OCI-LY1 (cell line): ENCODE measurements around the gene CTDNEP1.

ENCODE experiments used
- H2AFZ ChIP-seq: fragments of 200-600 bp; sonication (generic), shearing (Covaris generic); 2 replicates; pipeline ENCODE4 v1.6.0; 2014; ENCODE audit warnings: antibody characterized with exemption, mild to moderate bottlenecking, low read length
- H3F3A ChIP-seq: fragments of 200-600 bp; sonication (generic), shearing (Covaris generic); 2 replicates; pipeline ENCODE4 v1.6.0; 2014; ENCODE audit warnings: mild to moderate bottlenecking, antibody characterized with exemption, low read length, moderate library complexity; ENCODE audit not compliant: insufficient read depth
- H3K27ac ChIP-seq: fragments of 200-600 bp; sonication (generic); 2 replicates; pipeline ENCODE4 v1.5.1; 2014; ENCODE audit warnings: low read length, mixed run types, mild to moderate bottlenecking, low read depth; ENCODE audit not compliant: poor library complexity, severe bottlenecking
- H3K27me3 ChIP-seq: fragments of 200-600 bp; sonication (generic); 2 replicates; pipeline ENCODE4 v1.6.0; 2014; ENCODE audit warnings: antibody characterized with exemption, mild to moderate bottlenecking, low read length, moderate library complexity; ENCODE audit not compliant: insufficient read depth
- H3K36me3 ChIP-seq: fragments of 200-600 bp; sonication (generic); 2 replicates; pipeline ENCODE4 v1.6.1; 2014; ENCODE audit warnings: mild to moderate bottlenecking, antibody characterized with exemption, low read length, moderate library complexity, mixed read lengths; ENCODE audit not compliant: insufficient read depth
- H3K4me1 ChIP-seq: fragments of 200-600 bp; sonication (generic); 2 replicates; pipeline ENCODE4 v1.5.1; 2014; ENCODE audit warnings: mild to moderate bottlenecking, low read length, moderate library complexity; ENCODE audit not compliant: insufficient read depth, severe bottlenecking
- H3K4me2 ChIP-seq: fragments of 200-600 bp; sonication (generic), shearing (Covaris generic); 2 replicates; pipeline ENCODE4 v1.6.1; 2014; ENCODE audit warnings: low read length
- H3K4me3 ChIP-seq: fragments of 200-600 bp; sonication (generic); 2 replicates; pipeline ENCODE4 v1.5.1; 2014; ENCODE audit warnings: low read length, low read depth, mild to moderate bottlenecking, mixed read lengths; ENCODE audit not compliant: poor library complexity, severe bottlenecking
- H3K79me2 ChIP-seq: fragments of 200-600 bp; shearing (Covaris generic); 2 replicates; pipeline ENCODE4 v1.6.1; 2016; ENCODE audit warnings: mixed run types, low read length, mixed read lengths; ENCODE audit not compliant: insufficient read depth
- H3K9ac ChIP-seq: fragments of 200-600 bp; sonication (generic), shearing (Covaris generic); 2 replicates; pipeline ENCODE4 v1.6.1; 2014; ENCODE audit warnings: mild to moderate bottlenecking, low read length, mixed read lengths
- H3K9me2 ChIP-seq: fragments of 200-600 bp; sonication (generic), shearing (Covaris generic); 2 replicates; pipeline ENCODE4 v1.6.1; 2014; ENCODE audit warnings: low read depth, mild to moderate bottlenecking, low read length, mixed read lengths
- H3K9me3 ChIP-seq: fragments of 200-600 bp; shearing (Covaris generic); 2 replicates; pipeline ENCODE4 v1.6.1; 2014; ENCODE audit warnings: low read length, mixed read lengths
- H4K20me1 ChIP-seq: fragments of 200-600 bp; sonication (generic), shearing (Covaris generic); 2 replicates; pipeline ENCODE4 v1.6.0; 2016; ENCODE audit warnings: mild to moderate bottlenecking, low read length; ENCODE audit not compliant: insufficient read depth
- EZH2 ChIP-seq: fragments of 200-600 bp; sonication (generic), shearing (Covaris generic); IDR thresholded peaks from 2 replicates; pipeline ENCODE4 v1.8.0; 2017; ENCODE audit warnings: borderline replicate concordance, mixed run types, mild to moderate bottlenecking, antibody characterized with exemption, low read length, moderate library complexity, mixed read lengths
- TF ChIP-seq, protein P1 (sequence below): fragments of 200-600 bp; sonication (generic), shearing (Covaris generic); IDR thresholded peaks from 2 replicates; pipeline ENCODE4 v1.5.1; 2017; ENCODE audit warnings: mild to moderate bottlenecking, antibody characterized with exemption, low read length, moderate library complexity, mixed read lengths

The CTDNEP1 gene

DNA sequence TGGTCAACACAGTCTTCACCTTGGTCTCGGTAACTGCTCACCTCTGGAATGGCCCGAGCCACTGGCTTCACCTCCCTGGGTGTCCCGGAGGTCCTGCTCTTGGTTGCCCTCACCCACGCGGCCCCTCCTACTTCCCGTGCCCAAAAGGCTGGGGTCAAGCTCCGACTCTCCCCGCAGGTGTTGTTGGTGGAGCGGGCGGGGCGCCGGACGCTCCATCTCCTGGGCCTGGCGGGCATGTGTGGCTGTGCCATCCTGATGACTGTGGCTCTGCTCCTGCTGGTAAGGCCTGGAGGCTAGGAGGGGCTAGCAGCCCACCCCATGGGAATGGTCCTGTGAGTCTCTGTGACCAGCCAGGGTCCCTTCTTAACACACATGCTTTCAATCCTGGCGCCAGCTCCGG lies 33.4 kb upstream of the CTDNEP1 start:
- no peaks in the 10 kb centered on the region for H3F3A ChIP-seq
- H3K27me3 ChIP-seq, result peaks cover 12% of the 10 kb centered on the region
- TF ChIP-seq, protein P1, sequence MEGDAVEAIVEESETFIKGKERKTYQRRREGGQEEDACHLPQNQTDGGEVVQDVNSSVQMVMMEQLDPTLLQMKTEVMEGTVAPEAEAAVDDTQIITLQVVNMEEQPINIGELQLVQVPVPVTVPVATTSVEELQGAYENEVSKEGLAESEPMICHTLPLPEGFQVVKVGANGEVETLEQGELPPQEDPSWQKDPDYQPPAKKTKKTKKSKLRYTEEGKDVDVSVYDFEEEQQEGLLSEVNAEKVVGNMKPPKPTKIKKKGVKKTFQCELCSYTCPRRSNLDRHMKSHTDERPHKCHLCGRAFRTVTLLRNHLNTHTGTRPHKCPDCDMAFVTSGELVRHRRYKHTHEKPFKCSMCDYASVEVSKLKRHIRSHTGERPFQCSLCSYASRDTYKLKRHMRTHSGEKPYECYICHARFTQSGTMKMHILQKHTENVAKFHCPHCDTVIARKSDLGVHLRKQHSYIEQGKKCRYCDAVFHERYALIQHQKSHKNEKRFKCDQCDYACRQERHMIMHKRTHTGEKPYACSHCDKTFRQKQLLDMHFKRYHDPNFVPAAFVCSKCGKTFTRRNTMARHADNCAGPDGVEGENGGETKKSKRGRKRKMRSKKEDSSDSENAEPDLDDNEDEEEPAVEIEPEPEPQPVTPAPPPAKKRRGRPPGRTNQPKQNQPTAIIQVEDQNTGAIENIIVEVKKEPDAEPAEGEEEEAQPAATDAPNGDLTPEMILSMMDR, result no peak
- no peak for TF ChIP-seq EZH2
- no peak overlapping the region for H3K9ac ChIP-seq
- H3K9me2 ChIP-seq, result no peaks in the 10 kb centered on the region
- H3K4me2 ChIP-seq, result no peak overlapping the region
- H3K4me3 ChIP-seq, result no peak overlapping the region
- H3K36me3 ChIP-seq, result no peaks in the 10 kb centered on the region
- H4K20me1 ChIP-seq, result no peaks in the 10 kb centered on the region
- no peaks in the 10 kb centered on the region for H3K9me3 ChIP-seq
- no peak overlapping the region for H2AFZ ChIP-seq
- H3K79me2 ChIP-seq, result no peaks in the 10 kb centered on the region
- peaks cover 15% of the 10 kb centered on the region for H3K4me1 ChIP-seq
- H3K27ac ChIP-seq, result no peak overlapping the region

DNA sequence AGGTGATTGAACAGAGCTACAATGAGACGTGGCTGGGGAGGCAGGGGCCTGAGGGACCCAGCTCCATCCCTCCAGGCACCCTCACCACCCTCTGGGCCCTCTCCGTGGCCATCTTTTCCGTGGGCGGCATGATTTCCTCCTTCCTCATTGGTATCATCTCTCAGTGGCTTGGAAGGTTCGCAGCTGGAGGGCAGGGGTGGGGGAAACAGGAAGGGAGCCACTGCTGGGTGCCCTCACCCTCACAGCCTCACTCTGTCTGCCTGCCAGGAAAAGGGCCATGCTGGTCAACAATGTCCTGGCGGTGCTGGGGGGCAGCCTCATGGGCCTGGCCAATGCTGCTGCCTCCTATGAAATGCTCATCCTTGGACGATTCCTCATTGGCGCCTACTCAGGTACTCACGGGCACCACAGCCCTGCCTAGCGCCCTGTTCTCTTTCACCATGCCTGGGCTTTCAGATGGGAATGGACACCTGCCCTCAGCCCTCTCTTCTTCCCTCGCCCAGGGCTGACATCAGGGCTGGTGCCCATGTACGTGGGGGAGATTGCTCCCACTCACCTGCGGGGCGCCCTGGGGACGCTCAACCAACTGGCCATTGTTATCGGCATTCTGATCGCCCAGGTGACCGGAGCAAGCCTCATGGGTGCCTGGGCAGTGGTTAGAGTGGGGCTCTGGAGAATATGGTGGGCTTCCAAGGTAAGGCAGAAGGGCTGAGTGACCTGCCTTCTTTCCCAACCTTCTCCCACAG lies 32.1 kb upstream of the CTDNEP1 start:
- no peak overlapping the region for H2AFZ ChIP-seq
- H3K27ac ChIP-seq, result no peak overlapping the region
- no peaks in the 10 kb centered on the region for H3K79me2 ChIP-seq
- H3K9ac ChIP-seq, result no peak overlapping the region
- H3K4me3 ChIP-seq, result no peak overlapping the region
- H3K36me3 ChIP-seq, result no peaks in the 10 kb centered on the region
- H3K4me1 ChIP-seq, result peaks cover 15% of the 10 kb centered on the region
- no peaks in the 10 kb centered on the region for H3F3A ChIP-seq
- TF ChIP-seq EZH2, result no peak
- TF ChIP-seq, protein P1, result no peak
- H3K9me3 ChIP-seq, result no peaks in the 10 kb centered on the region
- H3K27me3 ChIP-seq, result peaks cover 12% of the 10 kb centered on the region
- H4K20me1 ChIP-seq, result no peaks in the 10 kb centered on the region
- no peak overlapping the region for H3K4me2 ChIP-seq
- H3K9me2 ChIP-seq, result no peaks in the 10 kb centered on the region

DNA sequence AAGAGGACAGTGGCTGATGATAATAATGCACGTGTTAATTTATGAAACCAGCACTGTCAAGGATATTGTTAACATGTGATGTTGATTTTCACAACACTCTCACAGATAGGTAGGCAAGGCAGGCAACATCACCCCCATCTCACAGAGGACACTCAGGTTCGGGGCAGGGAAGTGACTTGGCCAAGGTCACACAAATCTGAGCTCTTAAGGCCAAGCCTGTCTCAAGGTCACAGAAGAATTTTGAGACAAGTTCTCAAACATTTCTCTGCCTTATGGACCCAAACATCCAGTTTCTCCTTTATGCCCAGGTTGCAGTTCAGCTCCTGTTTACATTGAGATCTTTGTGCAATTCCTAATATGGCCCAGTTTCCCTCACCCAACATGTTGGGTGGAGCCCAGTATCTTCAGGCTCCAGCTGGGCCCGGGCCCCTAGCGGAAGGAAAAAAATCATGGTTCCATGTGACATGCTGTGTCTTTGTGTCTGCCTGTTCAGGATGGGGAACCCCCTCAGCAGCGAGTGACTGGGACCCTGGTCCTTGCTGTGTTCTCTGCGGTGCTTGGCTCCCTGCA lies 31.3 kb upstream of the CTDNEP1 start:
- Histone ChIP-seq H3K4me2 (no peak overlapping the region), H3K36me3 (no peaks in the 10 kb centered on the region), H2AFZ (no peak overlapping the region), H4K20me1 (no peaks in the 10 kb centered on the region), H3K9me3 (no peaks in the 10 kb centered on the region), H3K79me2 (no peaks in the 10 kb centered on the region), H3K4me3 (no peak overlapping the region), H3F3A (no peaks in the 10 kb centered on the region), H3K9me2 (no peaks in the 10 kb centered on the region), H3K9ac (no peak overlapping the region), H3K27ac (no peak overlapping the region), H3K4me1 (peaks cover 15% of the 10 kb centered on the region), H3K27me3 (0 out of 2 replicates have a peak, but pooled peaks cover 7% of the 10 kb centered on the region)
- TF ChIP-seq EZH2, result no peak
- TF ChIP-seq, protein P1, result no peak
